T-helper 17 cell (primary cell): ENCODE results near the gene EBF3. TPM values are rescaled to one million over a fixed set of nuclear protein-coding genes. Genes with fewer than 3 reads are reported as not detected.

Experiments
- ATAC-seq: fragments of 150-1000 bp; cut with Tn5 transposase; 2 replicates; pipeline ENCODE4 v1.10.0; 2021; ENCODE audit warnings: mild to moderate bottlenecking, moderate library complexity
- DNase-seq, 3 donors: peaks; one replicate each; pipeline versions ENCODE4 v3.0.0 to v3.0.0-alpha.2; 2020 to 2021
- H3K9me3 ChIP-seq: one replicate; pipeline ENCODE4 v1.7.0; 2013; ENCODE audit warnings: low read length, mild to moderate bottlenecking; ENCODE audit not compliant: control insufficient read depth, poor library complexity, severe bottlenecking
- H3K27ac Mint-ChIP-seq: one replicate; pipeline ENCODE4 v1.8.0; 2022; ENCODE audit warnings: mild to moderate bottlenecking, moderate library complexity, mixed read lengths
- H3K27me3 Mint-ChIP-seq: one replicate; pipeline ENCODE4 v1.8.0; 2022; ENCODE audit warnings: mixed read lengths
- H3K36me3 Mint-ChIP-seq: one replicate; pipeline ENCODE4 v1.8.0; 2022; ENCODE audit warnings: low read depth, mixed read lengths
- H3K4me1 Mint-ChIP-seq: one replicate; pipeline ENCODE4 v1.8.0; 2022; ENCODE audit warnings: mild to moderate bottlenecking, mixed read lengths
- H3K4me3 Mint-ChIP-seq: one replicate; pipeline ENCODE4 v1.8.0; 2022; ENCODE audit warnings: mild to moderate bottlenecking, moderate library complexity, mixed read lengths
- total RNA-seq, 4 donors: library from RNA in 2 of 4; stranded (reverse) in 2 of 4; gene quantifications; one replicate each; pipeline ENCODE4 v1.2.3 and lab custom pipeline; 2022 to 2026

EBF3 gene
- total RNA-seq, 2 donors from 2014 or later: not detected

DNA sequence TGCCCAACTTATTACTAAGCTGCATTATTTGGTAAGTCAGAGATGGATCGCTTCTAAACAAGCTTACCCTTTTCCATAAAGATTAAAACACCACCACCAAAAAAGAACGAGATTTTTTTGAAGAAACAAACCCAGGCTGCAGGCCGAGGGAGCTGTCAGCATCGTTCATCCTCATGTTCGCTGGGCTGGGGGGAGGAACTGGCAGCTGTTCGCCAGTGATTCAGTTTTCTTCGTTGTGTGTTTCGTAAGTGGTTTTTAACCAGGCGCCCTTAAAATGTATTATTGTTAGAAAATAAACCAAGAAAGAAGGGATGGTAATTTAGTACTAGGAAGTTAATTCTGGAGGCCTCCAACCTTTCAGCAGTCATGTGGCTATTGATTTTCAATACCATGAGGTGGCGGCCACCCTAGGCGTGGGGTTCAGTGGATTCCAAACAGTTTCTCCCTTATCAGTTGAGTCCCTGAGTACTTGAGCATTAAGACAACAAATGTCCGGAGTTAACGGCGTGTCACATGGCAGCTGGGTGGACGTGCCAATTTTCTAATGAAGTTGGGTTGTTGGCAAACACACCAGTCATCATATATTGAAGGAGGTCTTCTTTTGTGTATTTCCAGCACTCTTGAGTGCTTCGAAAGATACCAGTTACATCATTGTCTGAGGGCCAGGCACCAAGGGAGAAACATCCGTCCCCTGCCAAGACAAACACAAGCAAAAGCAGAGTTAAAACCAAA is 173.2 kb downstream of the EBF3 start:
- ATAC-seq (no peak), DNase-seq (no peak)
- Mint-ChIP-seq H3K36me3 (no peaks in the 10 kb centered on the region), H3K27me3 (no peaks in the 10 kb centered on the region), H3K27ac (no peak overlapping the region), H3K4me1 (no peaks in the 10 kb centered on the region), H3K4me3 (no peak overlapping the region)
- no peaks in the 10 kb centered on the region for H3K9me3 ChIP-seq

DNA sequence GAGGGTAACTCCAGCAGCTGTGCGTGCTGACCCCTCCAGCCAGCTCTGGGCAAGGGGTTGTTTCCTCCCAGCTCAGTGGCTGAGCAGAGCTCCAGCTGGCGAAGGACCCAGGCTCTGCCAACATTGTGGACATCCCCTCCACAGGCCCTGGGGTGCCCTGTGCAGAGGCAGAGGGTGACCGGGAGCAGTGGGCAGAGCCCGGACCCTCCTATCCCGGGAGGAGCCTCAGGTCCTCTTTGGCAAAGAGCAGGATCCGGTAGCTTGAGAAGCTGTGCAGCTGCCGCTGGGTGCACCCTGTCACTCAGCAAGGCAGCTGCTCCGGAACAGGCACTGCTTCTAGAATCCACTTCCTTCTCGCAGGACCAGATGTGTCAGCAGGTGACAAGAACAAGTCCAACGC is 175.9 kb downstream of the EBF3 start:
- H3K9me3 ChIP-seq: no peaks in the 10 kb centered on the region
- no peak overlapping the region for H3K4me3 Mint-ChIP-seq
- no peaks in the 10 kb centered on the region for H3K27me3 Mint-ChIP-seq
- DNase-seq (no peak), ATAC-seq (no peak)
- no peaks in the 10 kb centered on the region for H3K4me1 Mint-ChIP-seq
- H3K27ac Mint-ChIP-seq: no peak overlapping the region
- H3K36me3 Mint-ChIP-seq: no peaks in the 10 kb centered on the region

DNA sequence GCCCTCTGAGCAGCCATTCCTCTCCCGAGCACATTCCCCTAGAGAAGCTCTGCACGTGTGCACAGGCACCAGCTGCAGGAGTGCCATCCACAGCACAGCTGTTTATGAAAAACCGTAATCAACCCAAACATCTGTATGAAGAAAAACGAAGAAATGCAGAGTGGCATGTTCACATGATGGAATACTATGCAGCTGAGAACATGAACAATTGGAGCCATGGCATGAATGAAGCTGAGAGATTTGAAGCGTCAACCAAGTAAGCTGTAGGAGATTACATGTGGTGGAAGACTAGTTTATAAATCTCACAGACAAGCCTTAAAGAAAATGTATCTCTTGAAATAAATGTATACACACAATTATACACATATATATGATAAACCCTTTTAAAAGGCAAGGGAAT is 176.5 kb downstream of the EBF3 start:
- H3K9me3 ChIP-seq: no peaks in the 10 kb centered on the region
- Mint-ChIP-seq H3K27me3 (no peaks in the 10 kb centered on the region), H3K27ac (no peak overlapping the region), H3K36me3 (no peaks in the 10 kb centered on the region), H3K4me3 (no peak overlapping the region), H3K4me1 (no peaks in the 10 kb centered on the region)
- DNase-seq (no peak), ATAC-seq (no peak)

DNA sequence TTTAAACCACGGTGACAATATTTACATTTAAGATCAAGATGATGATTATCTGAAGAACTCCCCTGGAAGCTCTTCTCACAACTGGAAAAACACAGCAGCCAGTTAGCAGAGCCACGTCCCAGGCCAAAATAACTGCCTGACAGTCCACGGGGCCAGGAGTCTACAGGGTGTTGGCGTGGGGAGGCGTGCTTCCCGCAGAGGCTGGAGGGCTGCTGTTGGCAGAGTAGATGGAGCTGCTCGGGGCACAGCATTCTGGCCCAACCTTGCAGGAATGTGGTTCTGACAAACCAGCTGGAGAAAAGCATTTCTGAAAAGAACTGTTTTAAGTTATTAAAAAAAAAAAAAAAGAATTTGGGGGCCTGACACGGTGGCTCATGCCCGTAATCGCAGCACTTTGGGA is 177.9 kb downstream of the EBF3 start:
- H3K36me3 Mint-ChIP-seq: no peaks in the 10 kb centered on the region
- H3K9me3 ChIP-seq: no peaks in the 10 kb centered on the region
- DNase-seq: no peak
- no peaks in the 10 kb centered on the region for H3K4me1 Mint-ChIP-seq
- H3K27ac Mint-ChIP-seq: no peak overlapping the region
- ATAC-seq: no peak
- no peak overlapping the region for H3K4me3 Mint-ChIP-seq
- no peaks in the 10 kb centered on the region for H3K27me3 Mint-ChIP-seq

DNA sequence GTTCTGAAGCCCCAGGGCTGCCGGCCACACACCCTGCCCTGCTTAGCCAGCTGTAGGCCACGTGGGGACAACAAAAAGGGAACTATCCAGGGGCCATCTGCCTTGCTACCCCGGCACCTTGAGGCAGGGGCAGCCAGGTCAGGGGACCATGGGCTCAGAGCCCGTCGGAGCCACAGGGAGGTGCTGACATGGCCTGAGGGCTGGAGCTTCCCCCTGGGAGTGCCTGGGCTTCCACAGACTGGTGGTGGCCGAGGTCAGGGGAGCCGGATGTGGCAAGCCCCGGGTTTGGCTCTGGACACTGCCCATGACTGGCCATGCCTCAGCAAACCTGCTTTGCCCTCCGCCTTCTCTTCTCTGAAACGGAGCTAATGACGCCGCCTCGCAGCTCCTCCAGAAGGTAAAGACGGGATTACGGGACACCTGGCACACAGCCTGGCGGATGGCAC is 178.5 kb downstream of the EBF3 start:
- H3K4me3 Mint-ChIP-seq: no peak overlapping the region
- no peaks in the 10 kb centered on the region for H3K4me1 Mint-ChIP-seq
- no peaks in the 10 kb centered on the region for H3K9me3 ChIP-seq
- no peak overlapping the region for H3K27ac Mint-ChIP-seq
- no peaks in the 10 kb centered on the region for H3K36me3 Mint-ChIP-seq
- H3K27me3 Mint-ChIP-seq: no peaks in the 10 kb centered on the region
- DNase-seq (no peak), ATAC-seq (no peak)

Other genes starting within 250 kb of the EBF3 start
- gene C10orf143, start 146.6 kb upstream of the EBF3 start, total RNA-seq: 1 to 10 TPM; 5.0 to 5.5 TPM
- 10 to 100 TPM; 31.5 to 39.9 TPM for gene GLRX3, start 172.1 kb upstream of the EBF3 start, total RNA-seq